ENCODE measurements around the gene KCNG1. TPM values are rescaled to one million over a fixed set of nuclear protein-coding genes. Genes with fewer than 3 reads are reported as not detected.

Gene KCNG1
- total RNA-seq, 1 donor from 2014 or later, result 3.1 TPM

DNA sequence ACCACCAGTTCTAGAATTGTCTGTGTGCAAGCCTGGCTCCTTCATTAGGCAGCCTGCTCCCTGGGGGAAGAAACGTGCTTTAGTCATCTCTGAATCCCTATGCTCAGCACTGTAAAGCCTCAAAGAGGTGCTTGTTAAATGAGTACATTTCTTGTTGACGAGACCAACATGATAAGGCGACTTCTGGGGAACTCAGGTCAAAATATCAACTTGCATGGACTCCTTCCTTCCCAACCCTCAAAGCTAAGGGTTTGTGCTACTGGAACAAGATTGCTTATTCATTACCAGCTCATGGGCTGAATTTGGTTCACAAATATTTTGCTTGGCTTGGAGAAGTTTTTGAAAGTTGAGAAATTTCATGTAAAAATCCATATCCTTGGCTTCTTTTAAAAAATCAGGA lies 10.6 kb downstream of the KCNG1 start:
- DNase-seq, result no peak

DNA sequence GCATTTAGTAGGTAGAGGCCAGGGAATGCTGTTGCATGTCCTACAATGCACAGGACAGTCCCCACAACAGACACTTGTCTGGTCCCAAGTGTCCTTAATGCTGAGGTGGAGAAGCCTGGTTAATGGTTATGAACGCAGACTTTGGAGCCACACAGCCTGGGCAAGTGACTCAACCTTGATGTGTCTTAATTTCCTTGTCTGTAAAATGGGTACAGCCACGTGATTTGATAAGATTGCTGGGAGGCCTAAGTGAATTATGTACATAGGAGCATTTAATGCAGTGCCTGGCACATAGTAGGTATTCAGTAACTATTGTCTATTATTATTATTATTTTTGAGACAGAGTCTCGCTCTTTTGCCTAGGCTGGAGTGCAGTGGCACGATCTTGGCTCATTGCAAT lies 11.4 kb downstream of the KCNG1 start:
- DNase-seq, result no peak

DNA sequence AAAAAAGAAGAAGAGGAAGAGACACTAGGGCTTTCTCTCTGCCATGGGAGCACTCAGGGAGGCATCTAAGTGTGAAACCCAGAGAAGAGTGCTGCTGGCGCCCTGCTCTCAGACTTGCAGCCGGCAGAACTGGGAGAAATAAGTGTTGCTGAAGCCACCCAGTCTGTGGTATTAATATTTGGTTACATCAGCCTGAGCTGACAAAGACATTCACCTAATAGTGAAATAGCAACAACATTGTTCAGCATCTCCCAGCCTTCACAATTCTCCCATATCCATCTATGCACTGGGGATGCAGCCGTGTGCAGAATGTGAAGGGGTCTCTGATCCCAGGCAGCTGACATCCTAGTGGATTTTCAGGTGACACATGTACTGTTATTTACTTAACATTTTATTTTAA lies 12.0 kb downstream of the KCNG1 start:
- no peak for DNase-seq

DNA sequence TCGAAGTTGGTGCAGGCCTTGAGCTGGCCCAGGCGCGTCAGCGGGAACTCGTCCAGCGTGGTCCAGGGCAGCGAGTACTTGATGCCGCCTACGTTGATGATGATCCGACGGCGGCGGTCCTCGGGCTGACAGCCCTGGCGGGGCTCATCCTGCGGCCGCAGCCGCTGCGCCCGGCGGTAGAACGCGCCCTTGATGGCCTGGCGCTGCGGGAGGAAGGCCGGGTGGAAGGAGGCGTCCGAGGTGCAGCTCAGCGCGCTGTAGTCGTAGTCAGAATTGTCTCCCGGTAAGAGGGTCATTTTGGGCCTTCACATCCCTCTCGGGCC lies 12.9 kb downstream of the KCNG1 start:
- DNase-seq, result no peak

DNA sequence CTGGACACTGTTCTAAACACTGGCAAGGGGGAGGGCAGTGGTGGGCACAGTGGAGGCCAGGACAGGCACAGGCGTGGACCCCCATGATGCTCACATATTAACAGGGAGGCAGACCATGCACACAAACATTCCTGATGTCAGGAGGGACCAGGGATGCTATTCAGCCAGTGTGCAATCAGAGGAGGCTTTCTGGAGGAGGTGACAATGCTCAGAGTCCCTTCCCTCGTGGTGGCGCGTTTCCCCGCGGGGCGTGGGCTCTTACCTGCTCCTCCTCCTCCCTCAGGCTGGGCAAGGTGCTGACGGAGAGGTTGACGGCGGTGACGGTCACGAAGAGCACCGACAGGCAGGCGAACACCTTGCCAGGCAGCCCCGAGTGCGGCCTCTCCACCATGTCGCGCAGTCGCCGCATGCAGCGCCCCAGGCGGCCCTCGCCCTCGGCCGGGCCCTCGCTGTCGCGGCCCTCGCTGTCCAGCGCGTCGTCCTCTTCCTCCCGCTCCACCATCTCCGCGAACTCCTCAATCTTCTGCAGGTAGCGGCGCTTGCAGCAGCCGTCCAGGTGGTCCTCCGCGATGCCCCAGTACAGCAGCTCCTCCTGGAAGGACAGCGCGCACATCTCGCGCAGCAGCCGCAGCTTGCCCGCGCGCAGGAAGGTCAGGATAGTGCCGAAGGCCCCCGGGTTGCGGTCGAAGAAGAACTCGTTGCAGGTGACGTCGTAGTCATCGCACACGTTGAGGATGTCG lies 13.4 kb downstream of the KCNG1 start:
- no peak for DNase-seq

DNA sequence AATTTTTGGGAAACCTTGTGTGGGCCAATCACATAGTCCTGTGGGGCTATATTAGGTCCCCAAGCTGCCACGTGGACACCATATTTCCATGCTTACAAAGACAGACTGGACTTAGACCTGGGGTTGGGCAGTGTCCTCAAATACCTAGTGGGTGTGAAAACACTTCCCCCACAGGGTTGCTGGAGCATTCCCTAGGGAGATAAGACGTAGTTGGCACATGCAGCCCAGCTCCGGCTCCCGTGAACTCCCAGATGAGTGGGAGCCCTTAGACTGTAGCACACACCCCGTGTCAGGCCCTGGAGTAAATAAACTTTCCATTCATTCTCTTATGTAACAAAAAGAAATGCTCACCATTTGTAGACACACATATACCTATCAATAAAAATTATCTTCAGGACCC lies 14.2 kb downstream of the KCNG1 start:
- DNase-seq, result no peak

DNA sequence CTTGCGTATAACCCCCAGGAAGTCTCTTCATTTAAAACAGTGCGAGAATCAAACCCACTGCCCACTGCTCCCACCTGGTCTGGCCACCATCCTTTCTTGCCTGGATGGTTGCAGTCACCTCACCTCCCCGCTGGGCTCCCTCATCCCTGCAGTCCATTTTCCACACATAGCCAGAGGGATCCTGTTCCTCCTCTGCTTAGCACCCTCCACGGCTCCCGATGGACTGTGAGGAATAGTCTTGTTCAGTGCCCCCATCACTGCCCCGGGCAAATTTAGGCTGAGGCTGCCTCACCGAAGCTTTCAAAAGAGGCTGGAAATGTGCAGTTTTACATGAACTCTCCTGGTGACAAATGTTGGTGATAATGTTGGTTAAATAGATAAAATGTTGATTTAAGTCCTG lies 17.7 kb downstream of the KCNG1 start:
- no peak for DNase-seq

DNA sequence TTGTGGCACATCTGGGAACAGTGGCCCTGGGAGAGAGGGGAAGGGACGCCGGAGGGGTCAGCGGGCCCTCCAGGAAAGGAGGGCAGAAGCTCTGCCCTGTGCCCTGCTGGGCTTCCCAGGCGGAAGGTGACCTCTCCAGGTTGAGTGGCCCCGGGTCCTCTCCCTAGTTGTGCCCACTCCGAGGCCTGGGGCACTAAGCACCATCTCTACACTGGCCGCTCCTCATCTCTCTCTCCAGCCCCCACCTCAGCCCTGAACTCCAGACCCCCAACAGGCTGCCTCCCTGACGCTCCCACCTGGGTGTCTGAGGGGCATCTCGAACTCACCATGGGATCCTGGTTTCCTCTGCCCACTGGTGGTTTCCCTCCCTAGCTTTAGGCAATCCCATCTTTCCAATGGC lies 18.1 kb downstream of the KCNG1 start:
- no peak for DNase-seq

DNA sequence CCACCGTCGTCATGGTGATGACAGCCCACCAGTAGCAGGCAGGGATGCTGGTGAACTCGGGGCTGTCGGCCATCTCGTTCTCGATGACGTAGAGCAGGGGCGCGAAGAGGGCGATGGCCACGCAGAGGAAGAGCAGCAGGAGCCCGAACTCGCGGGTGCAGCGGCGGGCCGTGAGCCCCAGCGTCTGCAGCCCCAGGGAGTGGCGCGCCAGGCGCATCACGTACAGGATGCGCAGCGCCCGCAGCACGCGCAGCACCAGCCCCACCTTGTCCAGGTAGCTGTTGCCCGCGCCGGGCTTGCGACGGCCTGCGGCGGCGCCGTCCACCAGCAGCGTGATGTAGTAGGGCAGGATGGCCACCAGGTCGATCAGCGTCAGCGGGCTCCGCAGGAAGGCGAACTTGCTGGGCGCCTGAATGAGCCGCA lies 18.6 kb downstream of the KCNG1 start:
- no peak for DNase-seq

DNA sequence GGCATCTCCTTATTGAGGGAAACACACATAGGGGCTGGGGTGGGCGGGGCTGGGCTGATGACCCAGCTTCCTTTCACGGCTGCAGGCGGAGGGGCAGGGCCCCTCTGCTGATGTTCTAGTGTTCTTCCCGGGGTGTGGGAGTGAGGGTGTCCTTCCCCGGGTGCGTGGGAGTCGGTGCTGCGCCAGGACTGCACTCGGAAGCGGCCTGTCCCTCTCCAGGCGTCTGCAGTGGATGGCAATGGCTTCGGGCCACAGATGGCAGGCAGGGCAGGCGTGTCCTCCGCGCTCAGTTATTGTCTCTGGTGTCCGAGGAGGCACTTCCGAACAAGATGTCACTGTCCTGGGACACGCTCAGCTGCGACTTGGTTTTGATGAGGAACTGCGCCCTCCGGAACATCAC lies 19.2 kb downstream of the KCNG1 start:
- DNase-seq, result no peak

DNA sequence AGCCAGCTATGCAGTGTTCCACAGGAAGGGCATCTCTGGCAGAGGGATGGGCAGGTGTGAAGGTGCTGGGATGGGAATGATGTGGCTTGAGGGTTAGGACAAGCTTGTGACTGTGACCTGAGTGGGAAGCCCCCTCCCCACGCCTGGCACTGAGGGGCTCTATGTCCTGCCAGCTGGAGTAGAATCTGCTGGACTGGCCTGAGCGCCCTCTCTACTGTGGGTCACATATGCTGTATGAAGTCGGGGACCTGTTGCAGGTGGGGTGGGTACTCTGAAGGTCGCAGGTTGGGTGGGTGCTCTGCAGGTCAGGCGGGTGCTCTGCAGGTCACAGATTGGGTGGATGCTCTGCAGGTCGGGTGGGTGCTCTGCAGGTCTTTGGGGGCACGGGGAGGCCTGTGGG lies 20.3 kb downstream of the KCNG1 start:
- DNase-seq, result no peak

DNA sequence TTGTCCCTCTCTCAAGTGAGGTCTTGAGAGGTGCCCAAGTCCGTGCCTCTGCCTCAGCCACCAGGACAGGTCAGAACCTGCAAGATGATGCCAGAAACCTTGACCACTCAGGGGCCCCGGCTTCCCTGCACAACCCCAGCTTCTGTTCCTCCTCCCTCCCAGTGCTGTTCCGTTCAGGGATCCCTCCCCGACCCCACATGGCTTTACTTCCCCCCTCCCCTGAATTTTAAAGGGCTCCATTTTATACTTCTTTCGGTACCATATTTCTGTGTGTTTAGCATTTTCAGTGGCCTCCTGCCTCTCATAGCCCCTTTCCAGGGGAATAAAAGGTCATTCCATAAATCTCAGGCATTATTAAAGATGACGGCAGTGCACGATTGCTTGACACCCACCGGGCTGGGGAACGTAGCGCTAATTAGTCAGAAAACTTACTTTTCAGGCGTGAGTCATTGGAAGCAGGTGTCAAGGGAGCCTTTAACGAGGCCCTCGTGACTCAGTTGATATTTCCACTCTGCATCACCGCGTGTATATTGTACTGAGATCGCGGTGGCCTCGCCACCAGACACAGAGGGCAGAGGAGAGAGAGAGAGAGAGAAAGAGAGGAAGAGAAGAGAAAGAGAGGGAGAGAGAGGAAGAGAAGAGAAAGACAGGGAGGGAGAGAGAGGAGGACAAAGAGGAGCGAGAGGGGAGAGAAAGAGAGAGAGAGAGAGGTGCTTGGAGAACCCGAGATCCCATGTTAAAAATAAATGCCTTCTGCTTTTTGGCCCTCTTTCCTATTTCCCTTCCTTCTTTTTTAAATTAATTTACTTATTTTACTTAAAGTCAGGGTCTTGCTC lies 21.3 kb downstream of the KCNG1 start:
- DNase-seq, result no peak

DNA sequence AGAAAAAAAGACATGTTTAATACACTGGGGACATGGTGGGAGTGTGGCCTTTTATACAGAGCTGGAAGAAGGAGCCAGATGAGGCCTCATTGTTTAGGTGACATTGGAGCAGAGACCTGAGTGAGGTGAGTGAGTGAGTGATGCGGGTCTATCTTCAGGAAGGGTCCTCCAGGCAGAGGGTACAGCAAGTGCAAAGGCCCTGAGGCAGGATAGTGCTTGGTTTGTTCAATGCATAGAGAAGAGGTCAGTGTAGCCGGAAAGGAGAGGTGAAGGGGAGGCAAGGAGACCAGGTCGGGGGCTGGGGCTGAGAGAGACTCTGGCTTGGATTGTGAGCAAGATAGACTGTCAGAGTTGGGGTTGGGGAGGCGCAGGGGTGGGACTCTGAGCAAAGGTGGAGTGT lies 23.6 kb downstream of the KCNG1 start:
- DNase-seq, result no peak

DNA sequence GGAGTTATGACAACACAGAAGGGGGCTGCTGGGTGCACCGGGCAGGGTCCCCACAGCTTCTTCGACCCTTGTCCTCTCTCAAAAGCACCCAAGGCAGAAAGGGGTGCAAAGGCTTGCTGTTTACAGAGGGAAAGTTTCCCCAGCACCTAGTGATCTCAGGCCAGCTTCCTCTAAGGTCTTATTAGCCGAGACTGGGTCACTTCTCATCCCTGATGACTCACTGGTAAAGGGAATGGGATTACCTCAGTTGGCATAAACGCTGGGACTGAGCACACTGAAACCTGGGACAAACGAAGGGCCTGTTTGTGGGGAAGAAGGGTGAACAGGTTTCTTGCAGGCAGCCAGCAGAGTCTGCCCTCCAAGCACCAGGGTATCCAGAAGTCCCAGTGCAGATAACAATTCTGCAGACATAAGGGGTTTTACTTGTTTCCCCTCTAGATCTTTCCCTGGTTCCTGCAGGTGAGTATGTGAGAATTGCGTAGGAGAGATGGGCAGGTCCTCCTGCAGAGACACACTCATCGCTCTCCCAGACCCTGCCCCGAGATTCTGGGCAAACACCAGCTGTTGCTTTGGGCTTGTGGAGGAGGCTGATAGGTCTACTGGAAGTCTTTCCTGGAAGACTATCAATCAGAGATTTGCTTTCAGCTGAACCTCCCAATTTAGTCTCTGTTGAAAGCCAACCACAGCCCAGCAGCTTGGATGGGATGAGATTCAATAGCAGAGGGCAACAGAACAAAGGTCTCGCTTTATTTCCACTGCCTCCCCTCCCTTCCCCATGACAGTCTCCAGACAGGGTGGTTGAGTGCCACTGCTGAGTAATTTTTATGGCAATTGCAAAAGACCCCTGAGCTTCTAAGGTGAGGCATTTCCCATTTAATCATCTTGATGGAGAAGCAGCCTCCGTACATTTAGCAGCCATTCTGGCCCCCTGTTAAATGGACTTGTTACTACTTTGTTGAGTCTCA lies 25.7 kb downstream of the KCNG1 start:
- DNase-seq, result peak; percentile 36

DNA sequence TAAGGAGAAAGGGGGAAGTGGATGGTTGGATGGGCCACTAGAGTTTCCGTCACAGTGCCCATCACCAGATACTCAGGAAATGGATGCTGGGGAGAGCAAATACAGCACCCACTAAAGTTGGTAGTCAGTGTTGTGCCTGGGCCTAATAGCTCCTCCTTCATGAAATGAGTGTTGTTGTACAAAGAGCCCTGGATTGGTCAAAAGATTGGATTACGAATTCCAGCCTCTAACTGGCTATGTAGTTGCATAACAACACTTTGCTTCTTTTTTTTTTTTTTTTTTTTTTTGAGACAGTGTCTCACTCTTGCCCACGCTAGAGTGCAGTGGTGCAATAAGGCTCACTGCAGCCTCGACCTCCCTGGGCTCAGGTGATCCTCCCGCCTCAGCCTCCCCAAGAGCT lies 27.4 kb downstream of the KCNG1 start:
- no peak for DNase-seq

DNA sequence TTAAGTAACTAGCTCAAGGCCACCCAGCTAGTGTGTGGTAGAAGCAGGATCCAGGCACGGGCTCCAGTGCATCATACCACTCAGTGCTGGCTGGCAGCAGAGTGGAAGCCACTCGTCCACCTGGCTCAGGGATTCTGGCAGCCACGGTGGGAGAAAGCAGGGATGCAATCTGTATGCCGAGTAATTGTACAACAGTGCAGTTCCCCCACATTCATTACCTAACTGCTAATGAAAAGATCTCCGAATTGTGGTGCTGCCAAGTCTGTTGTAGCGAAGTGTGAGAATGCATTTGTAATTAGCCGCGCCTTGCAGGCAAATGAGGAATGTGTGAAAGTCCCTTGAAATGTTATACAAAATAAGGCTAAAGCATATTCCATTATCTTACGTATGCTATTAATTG lies 29.0 kb downstream of the KCNG1 start:
- no peak for DNase-seq

DNA sequence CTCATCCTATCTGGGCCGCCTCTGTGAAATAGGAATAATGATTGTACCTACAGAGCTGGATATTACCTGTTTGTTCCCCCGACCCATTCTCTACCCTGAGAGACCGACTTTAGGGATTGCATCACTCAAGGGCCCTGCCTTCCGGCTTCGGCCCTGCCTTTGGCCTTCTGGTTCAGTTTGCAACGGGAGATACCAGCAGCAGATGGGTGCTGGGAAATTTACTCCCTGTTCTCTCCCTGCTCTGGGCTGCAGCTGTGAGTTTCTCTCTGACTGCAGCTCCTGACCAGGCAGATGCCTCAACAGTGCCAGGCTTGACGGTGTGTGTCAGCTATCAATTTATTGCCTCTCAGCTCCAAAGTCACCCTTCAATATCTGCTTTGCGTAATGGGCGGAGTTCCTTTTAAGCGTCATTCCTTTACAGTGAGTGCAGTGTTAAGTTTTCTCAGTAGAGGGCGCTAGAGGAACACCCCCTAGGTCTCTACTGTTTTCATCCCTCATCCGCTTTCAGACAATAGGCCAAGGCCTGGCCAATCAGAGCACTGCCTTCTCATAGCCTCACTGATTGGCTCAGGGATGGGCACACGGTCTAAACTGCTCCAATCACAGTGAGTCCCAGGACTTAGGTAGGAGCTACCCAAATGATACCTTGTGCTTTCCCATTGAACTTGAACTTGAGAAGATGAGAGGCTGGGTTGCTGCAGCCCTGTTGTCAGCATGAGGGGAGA lies 30.0 kb downstream of the KCNG1 start:
- peak; percentile 77 for DNase-seq

DNA sequence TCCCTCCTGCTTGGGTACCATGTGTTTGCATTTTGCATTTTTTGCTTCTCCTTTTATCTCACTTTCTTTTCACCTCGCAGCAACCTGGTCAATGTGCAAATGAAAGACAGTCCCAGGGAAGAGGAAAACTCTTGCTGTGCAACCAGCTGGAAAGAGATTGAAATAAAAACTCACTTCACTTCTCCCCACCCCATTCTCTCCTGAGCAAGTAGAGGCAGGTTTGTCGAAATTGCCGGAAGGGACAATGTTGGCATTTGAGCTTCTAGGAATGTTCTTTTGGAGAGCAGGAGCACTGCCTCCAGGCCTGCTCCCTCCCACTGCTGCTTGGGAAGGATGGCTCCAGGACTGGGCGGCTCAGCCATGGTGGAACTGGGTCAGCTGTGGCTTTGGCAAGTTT lies 30.6 kb downstream of the KCNG1 start:
- no peak for DNase-seq

DNA sequence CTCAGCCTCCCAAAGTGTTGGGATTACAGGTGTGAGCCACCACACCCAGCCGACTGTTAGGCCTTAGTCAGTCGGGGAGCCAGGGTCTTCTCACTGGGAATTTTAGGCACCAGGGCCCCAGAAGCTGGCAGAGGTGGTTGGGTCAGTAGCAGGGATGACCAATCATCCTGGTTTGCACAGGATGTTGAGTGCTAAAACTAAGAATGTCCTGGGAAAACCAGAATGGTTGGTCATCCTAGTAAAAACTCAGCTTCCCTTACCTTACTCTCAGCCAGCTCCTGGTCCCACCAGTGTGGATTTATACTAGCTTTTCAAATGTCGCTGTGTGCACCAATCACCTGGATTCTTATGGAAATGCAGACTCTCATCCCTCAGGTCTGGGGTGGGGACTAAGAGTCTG lies 31.8 kb downstream of the KCNG1 start:
- no peak for DNase-seq

DNA sequence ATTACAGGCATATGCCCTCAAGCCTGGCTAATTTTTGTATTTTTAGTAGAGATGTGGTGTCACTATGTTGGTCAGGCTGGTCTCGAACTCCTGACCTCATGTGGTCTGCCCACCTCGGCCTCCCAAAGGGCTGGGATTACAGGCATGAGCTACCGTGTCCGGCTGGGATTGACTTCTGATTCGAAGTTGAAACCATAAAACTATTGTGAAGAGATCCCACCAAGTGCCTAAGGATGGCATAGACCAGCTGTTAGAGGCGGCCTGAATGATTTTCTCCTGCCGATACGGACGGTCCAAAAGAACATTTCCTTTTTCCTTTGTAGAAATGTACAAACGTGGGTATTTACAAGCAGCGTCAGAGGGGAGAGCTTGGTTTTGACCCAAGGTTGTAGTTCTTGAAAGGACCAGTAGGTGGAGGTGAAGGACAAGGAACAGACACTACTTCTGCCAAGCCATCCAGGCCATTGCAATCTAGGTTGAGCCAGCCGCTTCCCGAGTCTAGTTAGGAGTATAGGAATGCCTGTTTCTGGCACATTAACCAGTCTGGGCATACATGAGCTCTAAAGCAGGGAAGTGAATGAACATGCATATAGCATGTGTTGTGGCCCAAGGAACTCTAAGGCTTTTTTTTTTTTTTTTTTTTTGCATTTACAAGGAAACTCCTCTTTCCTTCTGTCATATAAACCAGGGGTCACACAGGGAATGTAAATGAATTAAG lies 35.3 kb downstream of the KCNG1 start:
- DNase-seq, result peak; percentile 94

DNA sequence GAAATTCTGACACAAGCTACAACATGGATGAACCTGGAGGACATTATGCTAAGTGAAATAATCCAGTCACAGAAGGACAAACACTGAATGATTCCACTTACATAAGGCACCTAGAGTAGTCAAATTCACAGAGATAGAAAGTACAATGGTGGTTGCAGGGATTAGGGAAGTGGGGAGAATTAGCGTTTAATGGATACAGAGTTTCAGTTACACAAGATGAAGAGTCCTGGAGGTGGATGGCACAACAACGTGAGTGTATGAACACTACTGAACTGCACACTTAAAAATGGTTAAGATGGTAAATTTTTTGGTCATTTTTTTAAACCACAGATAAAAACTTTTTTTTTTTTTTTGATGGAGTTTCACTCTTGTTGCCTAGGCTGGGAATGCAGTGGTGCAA lies 39.6 kb downstream of the KCNG1 start:
- no peak for DNase-seq

DNA sequence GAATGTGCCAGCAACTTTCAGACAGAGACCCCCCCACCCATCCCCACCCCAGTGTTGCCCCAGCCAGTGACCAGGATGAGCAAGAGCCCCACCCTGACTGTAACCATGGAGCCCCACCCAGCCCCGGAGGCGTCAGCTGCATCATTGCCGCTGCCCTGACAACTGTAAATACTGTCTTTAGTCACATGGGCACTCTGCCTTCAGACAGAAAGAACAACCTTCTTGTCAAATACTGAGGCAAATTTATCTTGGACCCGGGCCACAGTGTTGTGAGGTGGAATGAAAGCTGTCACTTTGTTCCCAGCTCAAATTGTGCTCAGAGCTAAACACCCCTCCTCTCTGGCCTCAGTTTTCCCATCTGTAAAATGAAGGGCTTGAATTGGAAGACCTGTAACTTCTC lies 40.5 kb downstream of the KCNG1 start:
- peak; percentile 27 for DNase-seq

Measured in dermis blood vessel endothelial cell (primary cell).